Colonic mucosa (tissue), 4 donors: ENCODE data around the gene RPS2. TPM values are rescaled to one million over a fixed set of nuclear protein-coding genes. Genes with fewer than 3 reads are reported as not detected.
A peak's percentile ranks its signal among the peaks of the same experiment; 100 is the strongest.
"Not testable (repeated sequence)": the region's sequence is repeated elsewhere in the genome, so short reads cannot be mapped to it uniquely, and the experiment has no call there.

Experiments used
- DNase-seq: peaks from one replicate; pipeline ENCODE4 v3.0.0-alpha.2; 2020
- H3K27ac ChIP-seq: fragments of 200-600 bp; one replicate; pipeline ENCODE4 v1.8.0; 2021
- H3K27me3 ChIP-seq: fragments of 200-600 bp; one replicate; pipeline ENCODE4 v1.8.0; 2021
- H3K36me3 ChIP-seq: fragments of 200-600 bp; one replicate; pipeline ENCODE4 v1.8.0; 2021
- H3K4me1 ChIP-seq: fragments of 200-600 bp; one replicate; pipeline ENCODE4 v1.8.0; 2021; ENCODE audit warnings: mild to moderate bottlenecking
- H3K4me3 ChIP-seq: fragments of 200-600 bp; one replicate; pipeline ENCODE4 v1.8.0; 2021
- H3K9ac ChIP-seq, 2 donors: one replicate each; pipeline ENCODE4 v1.7.0; 2013; ENCODE audit warnings: control low read depth in 2 of 2, low read depth in 2 of 2, low read length in 2 of 2
- H3K9me3 ChIP-seq: fragments of 200-600 bp; one replicate; pipeline ENCODE4 v1.8.0; 2021
- intact Hi-C: fragments of 100-400 bp; cut with DNase I; formaldehyde crosslinking; loops from one replicate; pipeline ENCODE4 v1.14.1; 2022
- total RNA-seq, 2 donors: library from RNA; stranded (reverse); fragmentation: NEBNext Ultra II Directional in 1 of 2; extraction: Animal tissue kit (Norgen Biotek cat#: 25700) in 1 of 2; gene quantifications; one replicate each; pipeline ENCODE4 v1.2.1, GENCODE V29; 2021
- TF ChIP-seq, protein P1 (sequence below): fragments of 200-600 bp; IDR thresholded peaks from one replicate; pipeline ENCODE4 v1.8.0; 2022; ENCODE audit warnings: antibody characterized with exemption, mild to moderate bottlenecking
- donor health status: healthy.
- donor health status: DM: no; HTN: no; CAD: no.
- donor health status: DM: no; HTN: no; CAD: no.

Gene RPS2
- total RNA-seq, 2 donors from 2014 or later: 1,996 to 2,736 TPM

DNA sequence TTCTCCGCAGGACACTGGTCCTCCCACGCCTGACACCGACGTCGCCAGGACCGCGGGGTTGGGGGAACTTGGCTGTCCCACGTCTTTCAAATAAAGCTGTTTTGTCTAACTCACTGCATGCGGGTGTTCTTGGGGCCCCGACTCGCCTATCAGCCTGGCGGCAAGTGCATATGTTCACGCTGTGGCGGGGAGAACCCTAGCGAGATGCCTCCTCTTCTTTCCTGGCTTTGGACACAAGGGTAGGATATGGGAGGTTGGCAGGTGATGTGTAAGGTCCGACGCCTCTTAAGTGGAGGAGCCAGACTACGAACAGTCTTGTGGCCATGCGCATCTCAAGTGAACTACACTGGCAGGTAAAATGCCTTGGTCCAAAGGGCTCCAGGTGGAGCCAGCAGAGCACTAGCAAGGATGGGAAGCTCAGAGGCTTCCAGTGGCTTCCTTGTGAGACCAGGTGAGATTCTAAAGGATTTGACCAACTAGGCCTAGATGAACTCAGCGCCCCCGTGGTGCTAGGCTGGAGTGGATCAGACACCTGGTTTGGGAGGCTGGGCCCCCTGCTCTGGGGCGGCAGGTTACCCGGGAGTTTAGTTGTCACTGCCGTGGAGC, 873 bp upstream of the RPS2 start:
- peak overlapping the region; percentile 89 for H3K27ac ChIP-seq
- H3K4me1 ChIP-seq: peaks cover 3% of the 10 kb centered on the region
- TF ChIP-seq, protein P1, sequence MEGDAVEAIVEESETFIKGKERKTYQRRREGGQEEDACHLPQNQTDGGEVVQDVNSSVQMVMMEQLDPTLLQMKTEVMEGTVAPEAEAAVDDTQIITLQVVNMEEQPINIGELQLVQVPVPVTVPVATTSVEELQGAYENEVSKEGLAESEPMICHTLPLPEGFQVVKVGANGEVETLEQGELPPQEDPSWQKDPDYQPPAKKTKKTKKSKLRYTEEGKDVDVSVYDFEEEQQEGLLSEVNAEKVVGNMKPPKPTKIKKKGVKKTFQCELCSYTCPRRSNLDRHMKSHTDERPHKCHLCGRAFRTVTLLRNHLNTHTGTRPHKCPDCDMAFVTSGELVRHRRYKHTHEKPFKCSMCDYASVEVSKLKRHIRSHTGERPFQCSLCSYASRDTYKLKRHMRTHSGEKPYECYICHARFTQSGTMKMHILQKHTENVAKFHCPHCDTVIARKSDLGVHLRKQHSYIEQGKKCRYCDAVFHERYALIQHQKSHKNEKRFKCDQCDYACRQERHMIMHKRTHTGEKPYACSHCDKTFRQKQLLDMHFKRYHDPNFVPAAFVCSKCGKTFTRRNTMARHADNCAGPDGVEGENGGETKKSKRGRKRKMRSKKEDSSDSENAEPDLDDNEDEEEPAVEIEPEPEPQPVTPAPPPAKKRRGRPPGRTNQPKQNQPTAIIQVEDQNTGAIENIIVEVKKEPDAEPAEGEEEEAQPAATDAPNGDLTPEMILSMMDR: no peak
- no peaks in the 10 kb centered on the region for H3K9me3 ChIP-seq
- H3K4me3 ChIP-seq: peak overlapping the region; percentile 92
- H3K36me3 ChIP-seq: no peaks in the 10 kb centered on the region
- H3K27me3 ChIP-seq: no peaks in the 10 kb centered on the region
- no peak for DNase-seq
- intact Hi-C loops: no loop called here
- peak overlapping the region; percentile 77 to 99 for H3K9ac ChIP-seq

DNA sequence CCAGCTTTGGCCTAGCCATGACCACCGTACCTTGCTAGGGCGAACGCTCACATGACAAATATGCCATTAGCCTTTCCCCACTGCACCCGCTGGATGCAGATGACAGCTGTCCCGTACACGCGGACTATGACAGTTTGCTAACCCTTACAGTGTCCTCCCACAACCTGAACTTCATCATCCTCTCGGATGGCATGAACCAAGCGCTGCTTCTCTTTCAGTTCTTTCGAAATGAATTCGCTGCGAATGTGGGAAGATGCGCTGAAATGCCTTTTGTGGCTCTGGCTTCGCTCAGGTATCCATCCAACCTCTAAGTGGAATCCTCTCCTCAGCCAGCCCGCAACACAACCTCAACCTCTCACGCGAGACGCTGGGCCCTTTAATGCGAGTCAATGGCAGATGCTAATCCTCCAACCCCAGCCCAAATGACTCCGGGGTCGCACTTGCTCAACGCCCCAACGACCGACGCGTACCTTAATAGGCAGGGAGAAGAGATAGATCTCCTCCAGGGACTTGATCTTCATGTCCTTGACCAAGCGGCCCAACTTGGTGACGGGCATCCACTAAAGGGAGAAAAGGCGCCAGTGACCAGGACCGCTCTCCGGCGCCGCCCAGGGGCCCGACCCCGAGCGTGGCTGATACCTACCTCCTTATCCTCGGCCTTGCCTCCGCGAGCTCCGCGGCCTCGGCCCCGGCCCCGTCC, 670 bp downstream of the RPS2 start:
- Histone ChIP-seq H3K4me1 (peaks cover 6% of the 10 kb centered on the region), H3K27me3 (no peaks in the 10 kb centered on the region), H3K9ac (peak overlapping the region; percentile 59 to 77), H3K4me3 (peak overlapping the region; percentile 92), H3K9me3 (no peaks in the 10 kb centered on the region), H3K36me3 (no peaks in the 10 kb centered on the region), H3K27ac (peak overlapping the region; percentile 89)
- TF ChIP-seq, protein P1: no peak
- peak; percentile 40 for DNase-seq
- intact Hi-C loops: no loop called here

DNA sequence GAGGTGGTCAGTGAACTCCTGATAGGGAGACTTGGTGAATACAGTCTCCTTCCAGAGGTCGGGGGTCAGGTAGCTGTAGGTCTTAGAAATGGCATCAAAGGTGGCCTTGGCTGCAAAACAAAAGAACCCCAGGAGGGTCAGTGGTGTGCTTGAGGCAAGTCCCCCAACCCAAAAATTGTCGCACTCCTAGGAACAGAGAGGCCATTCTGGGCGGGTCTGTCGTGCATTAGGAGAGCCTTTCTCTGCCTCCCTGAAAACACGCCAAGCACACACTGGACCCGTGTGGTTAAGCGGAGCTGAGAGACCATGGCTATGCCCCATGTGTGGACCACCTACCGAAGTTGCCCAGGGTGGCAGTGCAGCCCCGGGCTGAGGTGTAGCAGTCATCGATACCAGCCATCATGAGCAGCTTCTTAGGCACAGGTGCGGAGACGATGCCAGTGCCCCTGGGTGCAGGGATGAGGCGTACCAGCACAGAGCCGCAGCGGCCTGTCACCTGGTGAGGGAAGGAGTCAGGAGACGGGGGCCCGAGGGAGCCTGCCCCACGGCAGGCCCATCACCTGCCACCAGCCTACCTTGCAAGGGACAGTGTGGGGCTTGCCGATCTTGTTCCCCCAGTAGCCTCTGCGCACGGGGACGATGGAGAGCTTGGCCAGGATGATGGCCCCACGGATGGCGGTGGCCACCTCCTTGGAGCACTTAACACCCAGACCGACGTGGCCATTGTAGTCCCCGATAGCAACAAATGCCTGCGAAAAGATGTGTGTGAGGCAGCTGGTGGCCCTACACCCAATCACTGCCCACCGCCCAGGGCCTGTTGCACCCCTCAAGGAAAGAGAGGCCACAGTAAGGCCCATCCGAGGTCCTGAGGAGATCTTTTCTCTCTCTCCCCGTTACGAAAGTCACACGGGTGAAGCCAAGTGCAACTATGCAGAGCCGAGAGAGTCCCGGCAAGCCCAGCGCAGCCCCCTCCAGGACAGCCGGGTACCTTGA, 2.2 kb downstream of the RPS2 start:
- H3K27me3 ChIP-seq, H3K27ac ChIP-seq, DNase-seq, H3K36me3 ChIP-seq, H3K9ac ChIP-seq, H3K9me3 ChIP-seq, H3K4me3 ChIP-seq, H3K4me1 ChIP-seq, intact Hi-C loops: not testable (repeated sequence)

DNA sequence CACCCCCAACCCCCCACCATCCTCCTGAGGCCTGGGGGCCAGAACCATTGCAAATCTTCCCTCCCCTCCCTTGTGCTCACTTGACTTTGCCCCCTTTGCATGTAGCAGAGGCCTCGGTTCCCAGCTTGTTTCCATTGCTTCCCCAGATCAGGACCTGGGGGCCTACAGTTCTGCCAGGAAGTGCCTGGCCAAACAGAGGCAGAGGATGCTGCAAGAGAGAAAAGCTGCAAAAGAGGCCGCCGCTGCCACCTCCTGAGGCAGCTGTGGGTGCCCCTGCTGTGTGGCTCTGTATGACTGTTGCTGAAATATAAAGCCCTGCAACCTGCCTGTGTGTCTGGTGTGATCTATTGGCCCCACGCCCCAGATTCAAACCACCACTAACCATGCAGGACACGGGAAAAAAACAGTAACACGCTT, 3.0 kb downstream of the RPS2 start:
- TF ChIP-seq, protein P1: no peak
- H3K36me3 ChIP-seq: no peaks in the 10 kb centered on the region
- H3K4me3 ChIP-seq: no peak overlapping the region
- intact Hi-C loops: no loop called here
- H3K9me3 ChIP-seq: no peaks in the 10 kb centered on the region
- H3K27ac ChIP-seq: no peak overlapping the region
- peaks cover 7% of the 10 kb centered on the region for H3K4me1 ChIP-seq
- H3K9ac ChIP-seq: no peak overlapping the region
- DNase-seq: no peak
- no peaks in the 10 kb centered on the region for H3K27me3 ChIP-seq

DNA sequence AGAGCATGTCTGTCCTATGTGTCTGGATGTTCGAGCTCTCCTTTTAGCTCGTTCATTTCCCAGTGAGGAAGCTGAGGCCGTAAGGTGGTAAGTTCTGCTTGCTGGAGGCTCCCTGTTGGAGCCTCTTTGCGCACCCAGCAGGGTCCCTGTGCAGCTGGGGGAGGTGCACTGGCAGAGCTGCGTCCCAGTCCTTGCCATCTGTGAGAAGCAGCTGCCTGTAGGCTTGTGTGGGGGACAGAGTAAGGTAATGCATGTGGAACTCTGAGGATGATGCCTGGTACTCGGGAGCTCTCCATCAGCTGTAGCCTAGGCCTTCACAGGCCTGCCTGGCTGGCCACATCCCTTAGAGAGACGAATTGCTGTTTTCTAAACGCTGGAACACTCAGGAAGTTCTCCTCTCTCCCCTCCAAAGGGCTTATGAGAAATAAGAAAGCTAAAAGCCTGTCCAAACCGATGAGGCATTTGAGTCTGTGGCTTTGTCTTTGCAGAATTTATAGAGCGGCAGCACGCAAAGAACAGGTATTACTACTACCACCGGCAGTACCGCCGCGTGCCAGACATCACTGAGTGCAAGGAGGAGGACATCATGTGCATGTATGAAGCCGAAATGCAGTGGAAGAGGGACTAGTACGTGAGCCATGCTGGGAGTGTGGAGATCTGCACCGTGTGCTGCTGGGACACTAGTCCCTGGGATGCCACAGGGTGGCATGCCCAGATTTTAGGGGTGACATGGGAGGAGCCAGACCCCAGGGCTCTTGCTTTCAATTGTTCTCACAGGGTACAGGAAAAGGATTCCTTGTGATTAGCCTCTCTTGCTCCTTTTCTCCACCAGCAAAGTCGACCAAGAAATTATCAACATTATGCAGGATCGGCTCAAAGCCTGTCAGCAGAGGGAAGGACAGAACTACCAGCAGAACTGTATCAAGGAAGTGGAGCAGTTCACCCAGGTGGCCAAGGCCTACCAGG, 3.7 kb downstream of the RPS2 start:
- intact Hi-C loops: no loop called here
- no peaks in the 10 kb centered on the region for H3K27me3 ChIP-seq
- no peak overlapping the region for H3K4me3 ChIP-seq
- H3K9ac ChIP-seq: peak overlapping the region; percentile 84 to 89
- H3K4me1 ChIP-seq: peaks cover 7% of the 10 kb centered on the region
- H3K27ac ChIP-seq: peak overlapping the region; percentile 6
- no peak for DNase-seq
- TF ChIP-seq, protein P1: no peak
- no peaks in the 10 kb centered on the region for H3K36me3 ChIP-seq
- no peaks in the 10 kb centered on the region for H3K9me3 ChIP-seq
